ENCODE data around the gene ACOT7.

ACOT7 gene

DNA sequence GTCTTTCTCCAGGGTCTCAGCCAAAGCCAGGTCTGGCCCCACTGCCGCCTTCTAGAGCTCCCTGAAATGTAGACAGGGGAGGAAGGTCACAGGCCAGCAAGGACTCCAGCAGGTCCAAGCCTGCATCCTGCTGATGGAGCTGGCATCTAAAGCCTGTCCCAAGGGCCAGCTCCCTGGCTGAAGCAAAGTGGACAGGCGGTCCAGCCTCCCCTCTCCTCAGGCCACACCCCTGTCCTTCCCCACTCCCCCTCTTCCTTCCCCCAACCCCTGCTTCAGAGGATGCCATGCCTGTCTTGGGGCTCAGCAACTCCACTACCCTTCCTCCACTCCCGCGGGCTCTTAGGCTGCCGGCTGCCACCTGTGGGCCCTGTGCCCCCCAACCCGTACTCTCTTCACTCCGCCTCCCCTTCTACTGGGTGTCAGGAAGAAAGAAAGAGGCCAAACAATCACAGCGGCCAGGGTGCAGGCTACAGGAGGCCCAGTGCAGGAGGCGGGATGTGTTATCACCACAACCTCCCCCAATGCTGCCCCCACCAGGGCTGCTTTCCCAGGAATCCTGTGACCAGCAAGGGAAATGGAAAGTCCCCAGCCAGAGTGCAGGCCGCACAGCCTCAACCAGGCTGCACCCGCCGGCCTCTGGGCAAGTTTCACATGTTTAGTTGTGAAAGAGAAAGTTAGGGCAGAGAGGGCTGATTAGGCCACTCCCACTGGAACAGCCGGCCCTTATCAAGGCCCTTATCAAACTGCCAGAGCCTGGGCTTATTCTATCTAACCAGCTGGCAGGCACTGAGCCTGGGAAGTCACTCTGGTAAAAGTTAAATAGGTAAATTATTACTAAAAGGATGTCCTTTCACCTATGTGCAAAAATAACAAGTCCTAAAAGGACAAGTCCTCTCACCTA is 34.1 kb downstream of the ACOT7 start:
- peaks cover 6% of the 10 kb centered on the region; the same call in 1 of the 2 replicates for H3K36me3 ChIP-seq (ENCODE audit: insufficient read depth, low read length)
- H3K4me2 ChIP-seq (ENCODE audit: low read depth, low read length, poor library complexity, severe bottlenecking): peak overlapping the region; percentile 41
- H4K20me1 ChIP-seq (ENCODE audit: insufficient read depth, low read length, poor library complexity, severe bottlenecking): peaks cover 2% of the 10 kb centered on the region
- H3F3A ChIP-seq (ENCODE audit: low read depth): no peaks in the 10 kb centered on the region
- no peaks in the 10 kb centered on the region for H3K27me3 ChIP-seq (ENCODE audit: insufficient read depth, low read length, poor library complexity, severe bottlenecking)
- H2AFZ ChIP-seq (ENCODE audit: low read length): no peak overlapping the region
- peaks cover 38% of the 10 kb centered on the region for H3K79me2 ChIP-seq (ENCODE audit: insufficient read depth, low read length)
- no peaks in the 10 kb centered on the region for H3K9me2 ChIP-seq (replicated peaks; ENCODE audit: low read depth, low read length)
- no peaks in the 10 kb centered on the region for H3K9me3 ChIP-seq (ENCODE audit: insufficient read depth, low read depth, low read length)
- peaks cover 25% of the 10 kb centered on the region for H3K4me1 ChIP-seq (ENCODE audit: insufficient read depth, low read length, poor library complexity, severe bottlenecking)
- peak overlapping the region; percentile 2 for H3K4me3 ChIP-seq (ENCODE audit: low read length, poor library complexity, severe bottlenecking)
- TF ChIP-seq, protein P1, sequence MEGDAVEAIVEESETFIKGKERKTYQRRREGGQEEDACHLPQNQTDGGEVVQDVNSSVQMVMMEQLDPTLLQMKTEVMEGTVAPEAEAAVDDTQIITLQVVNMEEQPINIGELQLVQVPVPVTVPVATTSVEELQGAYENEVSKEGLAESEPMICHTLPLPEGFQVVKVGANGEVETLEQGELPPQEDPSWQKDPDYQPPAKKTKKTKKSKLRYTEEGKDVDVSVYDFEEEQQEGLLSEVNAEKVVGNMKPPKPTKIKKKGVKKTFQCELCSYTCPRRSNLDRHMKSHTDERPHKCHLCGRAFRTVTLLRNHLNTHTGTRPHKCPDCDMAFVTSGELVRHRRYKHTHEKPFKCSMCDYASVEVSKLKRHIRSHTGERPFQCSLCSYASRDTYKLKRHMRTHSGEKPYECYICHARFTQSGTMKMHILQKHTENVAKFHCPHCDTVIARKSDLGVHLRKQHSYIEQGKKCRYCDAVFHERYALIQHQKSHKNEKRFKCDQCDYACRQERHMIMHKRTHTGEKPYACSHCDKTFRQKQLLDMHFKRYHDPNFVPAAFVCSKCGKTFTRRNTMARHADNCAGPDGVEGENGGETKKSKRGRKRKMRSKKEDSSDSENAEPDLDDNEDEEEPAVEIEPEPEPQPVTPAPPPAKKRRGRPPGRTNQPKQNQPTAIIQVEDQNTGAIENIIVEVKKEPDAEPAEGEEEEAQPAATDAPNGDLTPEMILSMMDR (conservative IDR thresholded peaks at IDR 0.05; ENCODE audit: low read length): no peak
- no peak for TF ChIP-seq EZH2phosphoT487 (IDR thresholded peaks at IDR 0.05; ENCODE audit: borderline replicate concordance)
- peak overlapping the region; percentile 60 for H3K9ac ChIP-seq (ENCODE audit: low read depth, low read length, poor library complexity, severe bottlenecking)

DNA sequence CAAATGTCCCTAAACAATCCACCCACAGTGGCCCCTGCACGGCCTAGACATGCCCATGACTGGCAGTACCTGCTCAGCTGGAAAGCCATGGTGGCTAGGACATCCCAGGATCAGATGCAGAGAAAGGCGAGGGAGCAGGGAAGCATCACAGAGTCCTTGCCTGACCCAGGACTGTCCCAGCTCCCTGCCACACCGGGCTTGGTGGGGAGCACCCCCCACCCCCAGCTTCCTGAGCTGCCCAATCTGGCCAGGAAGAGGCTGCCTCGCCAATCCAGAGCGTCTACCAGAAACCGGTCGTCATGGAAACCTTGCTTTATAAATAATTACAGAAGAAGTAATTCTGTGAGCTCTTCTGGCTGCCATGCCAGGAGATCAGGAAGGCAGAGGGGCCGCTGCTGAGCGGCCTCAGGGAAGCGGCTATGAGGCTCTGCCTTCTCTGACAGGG is 34.8 kb downstream of the ACOT7 start:
- H3K79me2 ChIP-seq (ENCODE audit: insufficient read depth, low read length): peaks cover 38% of the 10 kb centered on the region
- H3K4me1 ChIP-seq (ENCODE audit: insufficient read depth, low read length, poor library complexity, severe bottlenecking): peaks cover 25% of the 10 kb centered on the region
- H3K36me3 ChIP-seq (ENCODE audit: insufficient read depth, low read length): peaks cover 5% of the 10 kb centered on the region; the same call in 1 of the 2 replicates
- H3K9me3 ChIP-seq (ENCODE audit: insufficient read depth, low read depth, low read length): no peaks in the 10 kb centered on the region
- H4K20me1 ChIP-seq (ENCODE audit: insufficient read depth, low read length, poor library complexity, severe bottlenecking): peaks cover 2% of the 10 kb centered on the region
- TF ChIP-seq, protein P1 (conservative IDR thresholded peaks at IDR 0.05; ENCODE audit: low read length): no peak
- TF ChIP-seq EZH2phosphoT487 (IDR thresholded peaks at IDR 0.05; ENCODE audit: borderline replicate concordance): no peak
- H3F3A ChIP-seq (ENCODE audit: low read depth): no peaks in the 10 kb centered on the region
- H3K4me3 ChIP-seq (ENCODE audit: low read length, poor library complexity, severe bottlenecking): no peak overlapping the region
- no peak overlapping the region for H2AFZ ChIP-seq (ENCODE audit: low read length)
- no peaks in the 10 kb centered on the region for H3K27me3 ChIP-seq (ENCODE audit: insufficient read depth, low read length, poor library complexity, severe bottlenecking)
- peak overlapping the region; percentile 60 for H3K9ac ChIP-seq (ENCODE audit: low read depth, low read length, poor library complexity, severe bottlenecking)
- H3K9me2 ChIP-seq (replicated peaks; ENCODE audit: low read depth, low read length): no peaks in the 10 kb centered on the region
- peak overlapping the region; percentile 41 for H3K4me2 ChIP-seq (ENCODE audit: low read depth, low read length, poor library complexity, severe bottlenecking)

DNA sequence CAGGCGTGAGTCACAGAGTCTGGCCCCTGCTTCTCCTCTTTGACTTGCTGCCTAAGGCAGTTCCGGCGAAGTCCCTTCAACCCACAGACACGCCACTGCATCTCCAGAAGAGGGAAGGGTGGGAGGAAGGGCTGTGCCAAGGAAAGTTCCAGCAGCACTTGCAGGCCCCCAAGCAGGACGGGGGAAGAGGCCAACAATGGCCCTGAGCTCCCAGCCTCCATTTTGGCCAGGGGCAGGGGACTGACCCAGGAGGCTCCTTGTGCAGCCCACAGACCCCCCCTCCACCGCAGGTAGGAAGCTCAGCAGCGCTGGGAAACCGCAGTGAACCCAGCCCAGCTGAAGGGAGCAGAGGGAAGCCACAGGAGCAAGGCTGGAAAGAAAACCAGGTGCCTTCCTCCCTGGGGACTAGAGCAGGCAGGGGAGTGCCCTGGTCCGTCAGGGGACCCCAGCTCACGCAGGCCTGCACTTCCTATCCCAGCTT is 35.4 kb downstream of the ACOT7 start:
- no peaks in the 10 kb centered on the region for H3K27me3 ChIP-seq (ENCODE audit: insufficient read depth, low read length, poor library complexity, severe bottlenecking)
- H3F3A ChIP-seq (ENCODE audit: low read depth): no peaks in the 10 kb centered on the region
- no peaks in the 10 kb centered on the region for H3K9me2 ChIP-seq (replicated peaks; ENCODE audit: low read depth, low read length)
- no peak overlapping the region for H2AFZ ChIP-seq (ENCODE audit: low read length)
- H3K9ac ChIP-seq (ENCODE audit: low read depth, low read length, poor library complexity, severe bottlenecking): peak overlapping the region; percentile 60
- peaks cover 25% of the 10 kb centered on the region for H3K4me1 ChIP-seq (ENCODE audit: insufficient read depth, low read length, poor library complexity, severe bottlenecking)
- peak overlapping the region; percentile 41 for H3K4me2 ChIP-seq (ENCODE audit: low read depth, low read length, poor library complexity, severe bottlenecking)
- TF ChIP-seq EZH2phosphoT487 (IDR thresholded peaks at IDR 0.05; ENCODE audit: borderline replicate concordance): no peak
- TF ChIP-seq, protein P1 (conservative IDR thresholded peaks at IDR 0.05; ENCODE audit: low read length): no peak
- H4K20me1 ChIP-seq (ENCODE audit: insufficient read depth, low read length, poor library complexity, severe bottlenecking): peaks cover 2% of the 10 kb centered on the region
- no peaks in the 10 kb centered on the region for H3K36me3 ChIP-seq (ENCODE audit: insufficient read depth, low read length)
- H3K79me2 ChIP-seq (ENCODE audit: insufficient read depth, low read length): peaks cover 34% of the 10 kb centered on the region
- no peaks in the 10 kb centered on the region for H3K9me3 ChIP-seq (ENCODE audit: insufficient read depth, low read depth, low read length)
- no peak overlapping the region for H3K4me3 ChIP-seq (ENCODE audit: low read length, poor library complexity, severe bottlenecking)

Data from Loucy (cell line).